Endometrial microvascular endothelial cells (primary cell): ENCODE measurements around the gene RHBG. TPM values are rescaled to one million over a fixed set of nuclear protein-coding genes. Genes with fewer than 3 reads are reported as not detected.

Experiments
- in situ Hi-C: cut with HindIII; loops from 2 replicates; pipeline ENCODE4 v1.10.0; 2017; ENCODE audit warnings: low sequenced_read_pairs, low pct_unique_long_range_greater_than_20kb; ENCODE audit errors: inconsistent ontology term
- total RNA-seq: library from RNA; depleted of rRNA; stranded (reverse); fragments of >200 nt; gene quantifications from one replicate; pipeline ENCODE4 v1.2.3, GENCODE V29; 2015; ENCODE audit errors: inconsistent ontology term

RHBG gene
- total RNA-seq, 1 donor from 2014 or later, result not detected

DNA sequence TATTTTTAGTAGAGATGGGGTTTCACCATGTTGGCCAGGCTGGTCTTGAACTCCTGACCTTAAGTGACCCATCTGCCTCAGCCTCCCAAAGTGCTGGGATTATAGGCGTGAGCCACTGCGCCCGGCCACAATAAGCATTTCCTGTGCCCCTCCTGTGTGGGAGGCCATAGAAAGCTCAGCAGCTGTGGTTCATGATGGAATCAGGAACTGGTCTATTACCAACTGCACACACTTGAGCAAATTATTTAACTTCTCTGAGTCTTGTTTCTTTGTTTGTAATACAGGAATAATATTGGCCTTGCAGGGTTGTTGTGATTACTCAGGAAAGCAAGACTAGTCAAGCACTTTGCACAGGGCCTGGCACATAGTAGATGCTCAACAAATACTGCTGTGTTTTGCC is 15.0 kb downstream of the RHBG start:
- in situ Hi-C loops, result no loop called here

- in situ Hi-C loops, result no loop called here
Measured at GRCh38 chr1:156384658-156385057, 15.6 kb downstream of the RHBG start.

DNA sequence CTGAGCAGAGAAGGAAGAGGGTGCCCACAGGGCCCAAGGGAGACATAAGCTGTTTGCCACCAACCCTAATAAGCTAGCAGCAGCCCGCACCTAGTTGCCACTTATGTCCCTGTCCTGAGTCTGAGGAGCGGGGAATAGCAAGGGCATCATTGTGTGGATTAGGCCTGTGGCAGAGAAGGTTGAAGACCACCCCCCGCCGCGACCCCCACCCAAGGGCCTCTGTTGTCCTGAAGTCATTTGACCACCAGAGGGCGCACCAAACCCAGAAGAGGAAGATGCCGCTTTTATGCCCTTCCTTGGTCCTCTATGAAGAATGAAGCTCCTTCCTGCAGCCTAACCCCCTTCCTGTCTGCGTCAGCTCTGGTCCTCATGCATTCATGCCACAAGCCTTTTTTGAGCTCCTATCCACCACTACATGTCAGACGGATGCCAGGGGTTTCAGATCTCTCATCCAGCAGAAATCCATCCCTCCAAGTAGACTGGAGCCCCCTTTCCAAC is 16.6 kb downstream of the RHBG start:
- in situ Hi-C loops, result no loop called here

DNA sequence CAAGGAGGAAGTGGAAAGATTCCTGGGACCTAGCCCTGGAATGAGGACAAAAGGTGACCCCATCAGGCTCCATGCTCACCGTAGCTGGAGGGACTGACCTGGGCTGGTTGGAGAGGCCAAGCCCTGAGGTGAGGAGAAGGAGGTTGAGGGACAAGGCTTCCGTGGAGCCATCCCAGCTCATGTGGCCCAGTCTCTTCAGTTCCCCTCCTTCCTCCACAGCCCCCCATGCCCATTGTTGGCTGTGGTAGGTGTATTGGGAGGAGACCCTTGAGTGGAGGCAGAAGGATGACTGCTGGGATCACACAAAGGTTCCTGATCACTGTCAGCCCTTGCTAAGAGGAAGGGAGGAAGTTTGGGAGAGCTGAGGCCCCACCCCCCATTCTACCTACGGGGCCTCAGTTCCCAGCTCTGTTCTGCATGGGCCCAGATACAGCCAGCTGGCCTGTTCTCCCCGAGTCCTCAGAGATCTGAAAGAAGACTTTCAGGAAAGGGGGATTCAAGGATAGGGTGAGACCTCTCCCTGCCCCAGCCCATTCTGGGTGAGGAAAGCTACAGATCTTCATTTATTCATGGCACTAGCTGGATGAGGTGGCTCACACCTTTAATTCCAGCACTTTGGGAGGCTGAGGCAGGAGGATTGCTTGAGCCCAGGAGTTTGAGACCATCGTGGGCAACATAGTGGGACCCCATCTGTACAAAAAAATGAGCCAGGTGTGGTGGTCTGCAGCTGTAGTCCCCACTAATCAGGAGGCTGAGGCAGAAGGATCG is 17.3 kb downstream of the RHBG start:
- in situ Hi-C loops, result no loop called here

DNA sequence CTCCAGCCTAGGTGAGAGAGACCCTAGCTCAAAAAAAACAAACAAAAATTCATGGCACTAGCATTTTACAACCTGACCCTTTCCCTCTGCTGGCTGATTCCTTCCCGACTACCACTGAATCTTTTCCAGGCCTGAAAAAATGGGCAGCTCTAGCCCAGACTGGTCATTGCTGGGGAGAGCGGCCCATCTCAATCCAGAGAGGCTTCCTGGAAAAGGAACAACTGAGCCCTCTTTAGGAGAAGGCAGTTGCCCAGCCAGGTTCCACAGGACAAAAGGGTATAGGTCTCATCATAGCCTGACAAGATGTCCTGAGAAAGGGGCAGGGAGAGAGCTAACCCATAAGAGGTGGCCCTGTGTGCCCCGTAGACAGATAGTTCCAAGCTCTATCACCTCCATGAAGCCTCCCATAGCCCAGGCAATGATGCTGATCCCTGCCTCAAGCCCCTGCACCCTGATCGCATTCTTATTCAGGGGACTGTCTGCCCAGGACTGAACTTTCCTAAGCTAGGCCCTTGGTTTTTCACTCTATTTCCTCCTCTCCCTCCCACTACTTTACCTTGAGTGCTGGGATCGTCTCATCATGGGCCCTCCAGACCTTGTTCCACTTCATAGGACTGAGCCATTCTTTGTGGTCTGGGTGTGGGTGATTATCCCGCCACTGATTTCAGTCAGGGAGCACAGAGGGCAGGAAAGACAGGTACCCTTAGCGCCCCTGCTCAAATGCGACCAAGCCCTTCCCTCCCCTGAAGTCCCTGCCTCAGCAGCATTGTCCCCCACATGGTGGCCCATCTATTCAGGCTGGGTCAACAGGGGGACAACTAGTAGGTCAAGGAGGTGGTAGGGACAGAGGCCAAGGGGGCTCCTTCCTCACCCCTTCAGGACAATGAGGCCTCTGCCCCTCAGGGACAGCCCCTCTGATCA is 18.2 kb downstream of the RHBG start:
- in situ Hi-C loops, result no loop called here

- in situ Hi-C loops, result no loop called here
Measured at GRCh38 chr1:156387870-156388173, 18.8 kb downstream of the RHBG start.

DNA sequence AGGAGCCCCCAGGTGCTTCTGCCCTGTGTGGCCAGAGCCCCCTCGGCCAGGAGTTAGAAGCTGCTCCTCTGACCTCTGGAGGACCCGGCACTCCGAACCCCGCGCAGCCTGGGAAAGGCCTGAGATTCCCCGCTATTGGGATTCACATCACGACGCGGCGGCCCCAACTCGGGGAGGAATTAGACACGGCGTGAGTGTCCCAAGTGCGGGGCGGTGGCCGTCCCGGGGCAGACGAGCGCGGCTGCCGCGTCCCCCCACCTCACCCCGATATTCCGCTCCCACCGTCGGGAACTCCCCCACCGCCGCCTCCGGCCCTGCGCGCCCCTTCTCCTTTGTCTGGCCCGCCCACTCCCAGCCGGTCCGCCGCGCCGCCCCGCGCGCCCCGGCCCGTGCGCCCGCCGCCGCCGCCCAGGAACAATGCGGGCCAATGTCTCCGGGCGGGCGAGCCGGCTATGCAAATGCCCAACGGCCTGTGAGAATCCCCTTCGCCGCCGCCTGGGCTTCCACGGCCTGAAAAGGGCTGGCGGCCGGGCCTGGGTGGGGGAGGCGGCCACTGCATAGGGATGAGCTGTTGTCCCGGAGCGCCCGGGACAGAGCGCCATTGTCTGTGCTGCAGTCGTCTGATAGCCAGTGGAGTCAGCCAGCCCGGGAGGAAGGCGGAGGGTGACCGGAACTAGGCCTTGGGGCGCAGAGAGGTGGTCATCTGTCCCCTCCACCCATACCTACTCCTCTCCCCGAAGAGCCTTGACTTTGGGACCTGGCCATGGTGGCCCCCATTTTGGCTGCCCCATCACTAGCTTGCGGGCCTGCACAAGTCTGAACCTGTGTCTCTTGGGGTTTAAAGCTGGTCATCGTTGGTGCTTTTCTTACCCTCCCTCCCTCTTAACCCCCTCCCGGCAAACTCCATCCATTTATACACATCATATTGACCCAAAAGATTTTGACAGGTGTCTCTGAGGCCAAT is 19.4 kb downstream of the RHBG start:
- in situ Hi-C loops, result no loop called here

DNA sequence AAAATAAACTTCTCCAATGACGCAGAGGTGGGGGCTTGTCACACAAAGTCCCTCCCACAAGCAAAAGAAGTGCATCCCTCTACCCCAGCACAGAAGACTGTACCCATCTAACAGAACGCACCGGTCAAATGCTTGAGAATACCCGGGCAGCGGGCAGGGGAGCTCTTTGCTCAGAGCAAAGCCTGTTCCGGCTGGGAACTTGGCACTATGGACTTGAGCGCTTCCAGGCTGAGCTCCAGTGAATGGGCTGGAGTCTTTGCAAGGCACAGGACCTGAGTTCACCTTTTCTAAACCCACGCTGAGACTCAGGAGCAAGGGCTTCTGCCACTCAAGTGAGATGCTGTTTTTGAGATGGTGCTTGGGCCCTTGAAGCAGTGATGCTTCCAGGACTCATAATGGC is 20.3 kb downstream of the RHBG start:
- in situ Hi-C loops, result no loop called here

- in situ Hi-C loops, result no loop called here
Measured at GRCh38 chr1:156390469-156391365, 21.7 kb downstream of the RHBG start.

- in situ Hi-C loops, result no loop called here
Measured at GRCh38 chr1:156391366-156391677, 22.3 kb downstream of the RHBG start.

DNA sequence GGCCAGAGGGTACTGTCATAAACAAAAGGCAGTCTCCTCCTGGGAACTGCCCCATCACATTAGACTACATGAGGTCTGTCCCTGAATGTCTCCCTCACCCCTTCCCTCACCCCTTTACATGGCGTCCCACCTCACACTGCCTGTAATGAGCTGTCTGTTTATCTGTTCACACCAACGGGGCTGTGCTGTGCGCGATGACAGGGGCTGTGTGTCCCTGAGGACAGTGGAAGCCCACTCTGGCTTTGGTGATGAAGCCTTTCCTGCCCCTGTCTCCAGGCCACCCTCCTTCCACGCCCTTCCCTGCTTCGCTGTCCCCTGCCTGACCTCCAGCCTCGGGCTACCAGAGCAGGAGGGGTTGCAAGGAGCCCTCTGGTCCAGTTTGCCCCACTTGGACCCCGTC is 22.7 kb downstream of the RHBG start:
- in situ Hi-C loops, result no loop called here

- in situ Hi-C loops, result no loop called here
Measured at GRCh38 chr1:156392452-156392853, 23.4 kb downstream of the RHBG start.

DNA sequence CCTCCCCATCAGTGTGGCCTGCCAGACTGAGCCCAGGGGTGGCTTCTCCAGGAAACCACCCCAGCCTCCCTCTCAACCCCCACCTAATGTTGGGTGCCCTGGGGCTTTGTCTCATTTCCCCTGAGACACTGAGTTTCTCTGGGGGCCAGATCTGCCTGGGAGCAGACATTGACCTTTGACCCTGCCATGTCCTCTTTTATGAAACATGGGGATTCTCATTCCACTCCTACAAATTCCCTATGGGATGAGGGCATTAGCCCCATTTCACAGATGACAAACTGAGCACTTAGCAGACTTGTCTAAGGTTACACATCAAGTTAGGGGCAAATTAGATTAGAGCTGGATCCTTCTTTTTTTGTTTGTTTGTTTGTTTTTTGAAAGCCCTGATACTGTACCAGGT is 24.1 kb downstream of the RHBG start:
- in situ Hi-C loops, result no loop called here

- in situ Hi-C loops, result no loop called here
Measured at GRCh38 chr1:156394082-156394481, 25.1 kb downstream of the RHBG start.

DNA sequence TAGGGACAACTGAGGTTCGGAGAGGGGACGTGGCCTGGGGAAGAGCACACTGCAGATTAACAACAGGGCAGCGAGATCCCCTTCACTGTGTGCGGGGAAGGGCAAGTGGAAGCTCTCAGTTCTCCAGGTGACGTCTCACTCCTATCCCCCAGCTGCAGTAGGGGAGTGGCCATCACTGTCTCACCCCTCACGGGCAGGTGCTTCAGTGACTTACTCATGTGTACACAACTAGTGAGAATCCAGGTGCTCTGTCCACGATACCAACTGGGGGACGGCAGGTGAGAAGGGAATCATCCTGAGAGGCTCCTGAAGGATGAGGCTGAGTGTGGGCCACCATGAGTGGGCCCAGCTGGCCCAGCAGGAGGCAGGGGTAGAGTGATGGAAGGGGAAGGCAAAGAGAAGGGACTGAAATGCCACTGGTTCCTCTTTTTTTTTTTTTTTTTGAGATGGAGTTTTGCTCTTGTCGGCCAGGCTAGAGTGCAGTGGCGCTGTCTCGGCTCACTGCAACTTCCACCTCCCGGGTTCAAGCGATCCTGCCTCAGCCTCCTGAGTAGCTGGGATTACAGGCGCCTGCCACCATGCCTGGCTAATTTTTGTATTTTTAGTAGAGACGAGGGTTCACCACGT is 25.9 kb downstream of the RHBG start:
- in situ Hi-C loops, result no loop called here

- in situ Hi-C loops, result no loop called here
Measured at GRCh38 chr1:156399355-156400125, 30.5 kb downstream of the RHBG start.
